HG02840 (cell line): ENCODE results near the gene E2F8.

Source experiments
- ATAC-seq: cut with Tn5 transposase; IDR thresholded peaks from one replicate; pipeline ENCODE4 v1.9.1; 2021; ENCODE audit warnings: mild to moderate bottlenecking, moderate library complexity, moderate number of reproducible peaks; ENCODE audit not compliant: unreplicated experiment, low FRiP score

The E2F8 gene

DNA sequence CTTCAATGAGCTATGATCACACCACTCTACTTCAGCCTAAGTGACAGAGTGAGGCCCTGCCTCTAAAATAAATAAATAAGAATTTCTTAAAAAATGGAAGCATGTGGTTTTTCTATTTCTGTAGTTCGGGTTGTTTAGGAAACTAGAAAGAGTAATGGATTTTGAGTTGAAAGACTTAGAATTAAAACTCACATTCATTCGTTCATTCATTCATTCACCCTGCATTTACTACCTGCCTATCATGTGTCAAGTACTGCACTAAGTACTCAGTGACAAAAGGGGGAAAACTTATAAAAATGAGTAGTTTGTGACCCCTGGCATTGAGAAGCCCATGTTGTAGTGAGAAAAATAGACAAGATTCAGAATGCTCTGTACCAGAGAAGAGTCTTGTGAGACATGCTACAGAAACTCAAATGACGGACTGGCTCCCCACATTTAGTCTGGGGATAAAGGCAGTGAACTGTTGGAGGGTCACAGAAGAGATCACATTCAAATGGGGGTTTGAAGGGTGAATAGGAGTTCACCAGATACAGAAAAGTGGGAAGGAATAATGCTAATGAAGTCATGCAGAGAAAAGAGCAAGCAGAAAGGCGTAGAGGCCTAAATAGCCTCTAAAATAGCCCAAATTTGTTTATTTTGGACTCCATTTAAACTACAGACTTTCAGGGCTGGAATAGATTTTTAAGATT lies 46.0 kb downstream of the E2F8 start:
- no peak for ATAC-seq

DNA sequence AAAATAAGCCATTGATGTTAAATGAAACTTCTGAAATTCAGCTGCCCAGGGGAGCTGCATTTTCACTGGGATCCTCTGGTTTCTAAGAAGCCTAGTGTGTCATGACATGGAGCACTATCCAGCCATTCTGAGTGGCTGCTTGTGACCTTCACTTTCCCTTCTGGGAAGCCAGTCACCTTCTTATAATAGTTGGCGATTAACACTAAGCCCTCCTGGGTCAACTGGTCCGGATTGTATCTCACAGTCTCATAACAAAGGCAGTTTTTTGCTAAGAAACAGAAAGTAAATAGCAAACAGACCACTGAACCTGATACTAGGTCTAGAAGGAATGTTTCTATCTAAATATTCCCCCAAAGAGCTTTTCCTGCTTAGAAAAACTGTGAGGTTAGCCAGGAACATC lies 46.8 kb downstream of the E2F8 start:
- ATAC-seq: no peak

DNA sequence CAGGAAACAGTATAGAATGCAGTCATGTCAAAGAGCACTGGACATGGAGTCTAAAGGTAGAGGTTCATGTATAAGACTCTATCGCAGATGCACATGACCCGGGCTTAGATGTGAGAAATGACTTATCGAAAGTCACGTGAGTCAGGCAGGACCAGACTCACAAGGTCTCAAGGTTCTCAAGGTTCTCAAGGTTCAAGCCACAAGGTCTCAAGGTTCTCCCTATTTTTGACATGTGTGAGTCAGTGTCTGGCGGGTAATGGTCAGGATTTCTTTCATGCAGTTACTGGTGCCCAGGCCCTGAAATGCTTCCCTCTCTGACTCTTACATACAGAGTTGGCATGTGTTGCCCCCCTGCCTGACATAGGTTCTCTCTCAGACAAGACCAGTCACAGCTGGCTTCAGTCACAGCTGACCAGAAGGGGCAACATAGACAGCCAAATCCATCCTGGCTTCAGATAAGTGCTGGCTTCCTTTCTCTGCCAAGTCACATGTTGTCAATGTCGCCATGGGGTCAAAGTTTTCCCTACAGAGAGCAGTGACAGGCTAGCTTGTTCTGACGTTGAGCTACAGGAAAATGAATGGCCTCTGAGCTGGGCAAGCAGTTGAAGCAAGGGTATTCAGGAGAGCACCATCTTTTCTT lies 49.1 kb downstream of the E2F8 start:
- no peak for ATAC-seq

DNA sequence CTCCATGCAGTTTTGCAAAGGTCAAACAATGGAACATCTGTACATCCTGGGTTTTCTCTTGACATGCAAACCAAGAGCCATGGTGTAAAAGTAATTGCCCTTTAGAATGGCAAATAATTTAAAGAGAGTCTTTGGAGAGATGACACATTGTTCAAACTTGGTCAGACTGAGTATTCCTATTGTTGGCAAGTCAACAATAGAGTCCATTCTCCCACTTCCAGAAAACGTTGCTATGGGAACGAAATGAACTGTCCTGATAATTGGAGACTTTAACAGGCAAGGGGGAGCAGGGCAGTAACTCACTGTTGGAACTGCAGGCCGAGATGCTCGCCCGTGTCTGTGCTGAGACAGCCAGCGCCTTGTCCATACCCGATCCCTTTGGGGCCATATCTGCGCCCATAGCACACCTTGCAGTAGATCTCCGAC lies 52.9 kb downstream of the E2F8 start:
- no peak for ATAC-seq

DNA sequence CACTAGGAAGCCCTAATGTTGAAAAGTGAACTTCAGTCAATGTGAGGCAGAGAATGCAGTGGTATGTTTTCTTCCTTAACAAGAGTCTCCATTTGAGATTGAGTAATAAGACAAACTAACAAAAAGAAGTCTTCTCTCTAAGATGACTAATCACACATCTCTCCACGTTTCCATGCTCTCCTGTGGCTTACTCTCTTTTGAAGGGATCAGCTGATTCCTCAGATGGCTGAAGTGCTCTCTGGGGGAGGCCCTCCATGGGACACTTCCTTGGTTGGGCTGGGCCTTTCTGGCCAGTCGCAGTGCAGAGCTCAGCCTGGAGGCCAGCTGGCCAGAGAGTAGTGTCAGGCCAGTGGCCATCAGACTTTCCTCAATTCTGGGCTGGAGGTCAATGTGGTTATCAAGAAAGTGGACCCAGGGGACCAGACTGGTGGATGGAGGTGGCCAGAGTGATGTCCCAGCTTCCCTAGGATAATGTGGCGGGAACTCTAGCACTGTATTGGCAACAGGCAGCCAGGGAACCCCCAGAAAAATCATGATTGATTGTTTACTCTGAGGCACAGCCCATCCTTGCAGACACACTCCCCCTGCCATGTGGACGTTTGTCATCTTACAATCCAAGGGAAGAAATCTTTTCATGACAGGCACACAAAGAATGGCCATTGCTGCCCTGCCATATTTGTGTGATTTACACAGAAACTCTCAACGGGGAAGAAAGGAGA lies 53.5 kb downstream of the E2F8 start:
- ATAC-seq: no peak

DNA sequence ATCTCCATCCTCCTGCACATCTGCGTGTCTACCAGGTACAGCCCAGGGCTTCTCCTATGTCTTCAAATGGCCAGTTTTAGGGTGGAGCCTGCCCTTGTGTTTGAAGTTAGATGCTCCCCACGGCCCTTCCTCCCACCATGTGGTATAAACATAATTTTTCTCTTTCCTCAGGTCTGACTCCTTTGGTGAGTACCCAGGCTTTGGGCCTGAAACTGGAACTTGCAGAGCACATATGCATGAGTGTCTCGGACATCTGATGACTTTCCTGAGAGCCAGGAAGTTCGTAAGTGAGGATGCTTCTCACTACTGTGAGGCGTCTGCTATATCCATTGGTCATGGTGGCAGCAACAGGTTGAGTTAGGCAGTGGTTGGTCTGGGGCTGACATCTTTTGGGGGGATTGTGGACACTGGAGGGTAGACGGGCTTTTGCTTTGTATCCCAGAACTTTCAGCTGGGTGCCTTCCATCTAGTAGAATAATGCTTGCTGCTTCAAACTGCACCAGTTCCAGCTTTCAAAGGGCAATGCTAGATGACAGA lies 55.2 kb downstream of the E2F8 start:
- ATAC-seq: no peak

DNA sequence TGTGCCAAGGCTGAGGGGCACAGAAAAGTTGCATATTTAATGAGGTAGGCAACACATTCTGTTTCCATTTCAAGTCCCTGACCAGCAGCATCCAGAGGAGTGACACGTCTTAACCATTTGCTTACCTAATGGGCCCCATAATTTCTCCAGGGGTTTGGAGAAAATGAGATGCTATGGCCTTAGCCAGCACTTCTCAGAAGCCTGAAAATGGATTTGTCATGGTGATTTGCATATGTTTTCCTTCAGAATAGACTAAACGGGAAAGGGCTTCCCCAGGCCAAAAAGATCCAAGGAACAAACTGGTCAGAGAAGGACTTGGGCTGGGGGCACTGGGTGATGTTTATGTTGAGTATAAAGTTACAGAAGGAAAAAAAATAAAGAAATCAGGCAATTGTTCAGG lies 55.7 kb downstream of the E2F8 start:
- no peak for ATAC-seq

DNA sequence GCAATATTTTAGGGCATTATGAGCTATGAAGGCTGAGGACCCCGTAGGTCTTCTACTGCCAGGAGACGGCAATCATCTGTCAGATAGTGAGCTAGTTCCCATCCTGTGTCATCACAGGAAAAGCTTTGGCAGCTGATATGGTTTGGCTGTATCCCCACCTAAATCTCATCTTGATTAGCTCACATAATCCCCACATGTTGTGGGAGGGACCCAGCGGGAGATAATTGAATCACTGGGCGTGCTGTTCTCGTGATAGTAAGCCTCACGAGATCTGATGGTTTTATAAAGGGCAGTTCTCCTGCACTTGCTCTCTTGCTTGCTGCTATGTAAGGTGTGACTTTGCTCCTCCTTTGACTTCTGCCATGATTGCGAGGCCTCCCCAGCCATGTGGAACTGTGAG lies 57.1 kb downstream of the E2F8 start:
- ATAC-seq: no peak

DNA sequence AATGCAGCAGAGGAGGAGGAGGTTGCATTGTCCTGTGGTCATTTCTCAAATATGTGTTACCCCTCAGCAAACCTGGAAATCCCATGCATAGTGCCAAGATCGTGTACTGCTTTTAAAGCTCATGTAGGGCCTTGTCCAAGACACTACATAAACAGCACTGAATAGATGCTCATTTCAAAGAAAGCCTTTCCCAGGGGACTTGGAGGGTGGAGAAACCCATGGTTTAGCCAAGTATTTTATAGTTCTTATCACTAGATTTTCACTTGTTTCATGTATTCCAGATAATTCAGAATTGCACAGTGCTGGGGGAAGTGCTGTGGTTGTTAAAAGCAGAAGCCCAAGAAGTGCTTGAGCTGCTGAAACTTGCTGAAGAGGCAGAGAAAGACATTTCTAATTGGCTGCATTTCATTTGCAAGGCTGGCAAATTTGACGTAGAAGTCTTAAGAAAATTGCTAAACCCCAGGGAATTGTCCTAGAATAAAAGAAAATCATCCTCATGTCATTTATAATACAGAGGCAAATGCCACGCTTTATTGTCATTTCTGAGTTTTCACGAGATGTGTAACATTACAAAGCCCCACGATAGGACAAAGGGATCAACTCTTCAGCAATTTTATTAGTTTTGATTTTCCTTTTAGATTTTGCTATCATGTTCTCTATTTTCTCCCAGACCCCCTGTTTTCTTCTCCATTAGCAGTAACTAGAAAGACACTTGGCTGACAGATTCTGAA lies 59.0 kb downstream of the E2F8 start:
- no peak for ATAC-seq

DNA sequence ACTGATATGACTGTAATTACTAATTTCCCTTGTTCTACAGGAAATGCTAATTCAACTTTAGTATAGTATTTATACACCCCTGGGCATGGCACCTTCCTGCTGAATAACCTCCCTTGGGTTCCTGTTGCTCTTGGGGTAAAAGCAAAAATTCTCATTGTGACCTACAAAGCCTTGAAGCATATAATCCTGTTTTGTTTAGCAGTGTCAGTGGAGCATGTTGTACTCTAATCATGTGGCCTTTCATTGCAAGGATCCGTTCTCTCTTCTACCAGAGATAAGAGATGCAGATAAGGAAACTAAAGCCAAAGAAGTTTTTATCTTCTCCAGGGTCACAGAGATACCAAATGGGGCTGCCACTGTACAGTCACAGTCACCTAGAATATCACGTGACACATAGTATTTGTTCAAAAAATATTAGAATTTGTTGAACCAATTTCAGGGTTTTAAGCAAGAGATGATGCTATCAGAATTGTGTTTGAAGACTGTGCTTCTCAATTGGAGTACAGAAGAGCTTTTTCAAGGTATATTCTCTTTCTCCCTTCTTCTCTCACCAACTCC lies 64.0 kb downstream of the E2F8 start:
- no peak for ATAC-seq
